Measurements from ENCODE around the gene MGP. TPM values are rescaled to one million over a fixed set of nuclear protein-coding genes. Genes with fewer than 3 reads are reported as not detected.

The MGP gene
- total and polyA plus RNA-seq, 2 of the 8 experiments (the other 6 are each of a cell fraction or from before 2014, with no cell fraction given) = not detected

DNA sequence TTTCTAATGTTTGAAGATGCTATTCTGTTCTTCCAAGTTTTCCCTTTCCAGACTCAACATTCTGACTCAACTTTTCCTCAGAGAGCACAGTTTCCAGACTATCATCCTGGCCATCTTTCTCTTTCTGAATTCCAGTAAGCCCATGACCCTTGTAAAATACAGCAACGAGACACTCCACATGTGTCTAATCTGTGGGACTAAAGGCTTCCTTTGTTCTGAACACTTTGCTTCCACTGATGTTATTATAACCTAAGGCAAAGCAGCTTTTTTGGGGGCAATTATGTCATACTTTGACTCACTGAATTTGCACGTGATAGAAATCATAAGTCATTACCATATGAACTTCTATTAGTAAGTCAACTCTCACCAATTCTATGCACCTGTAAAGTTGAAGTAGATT, 36.0 kb downstream of the MGP start:
- DNase-seq (ENCODE audit: low read depth in 1 of 2, low spot score in 2 of 2) = no peak
- Histone ChIP-seq H2BK20ac (ENCODE audit: low read length) (no peak overlapping the region), H2BK15ac (ENCODE audit: low read length) (no peak overlapping the region), H3K9ac (replicated peaks in 1 of 4; ENCODE audit: extremely low read depth in 1 of 4, low read depth in 3 of 4, low read length in 3 of 4) (no peak overlapping the region), H3K56ac (replicated peaks; ENCODE audit: insufficient read length, low read depth, low read length) (no peak overlapping the region), H3K79me1 (ENCODE audit: low read depth, low read length) (no peaks in the 10 kb centered on the region), H3K27ac (ENCODE audit: low read depth, low read length) (no peak overlapping the region), H3K23ac (ENCODE audit: insufficient read length) (no peak overlapping the region), H2AK5ac (ENCODE audit: low read depth, low read length) (no peak overlapping the region), H2BK120ac (replicated peaks; ENCODE audit: low read depth, low read length) (no peak overlapping the region), H2BK5ac (ENCODE audit: low read depth, low read length) (no peak overlapping the region), H3K14ac (ENCODE audit: insufficient read length) (no peak overlapping the region), H3K9me3 (ENCODE audit: insufficient read depth in 2 of 2, low read depth in 1 of 2, low read length in 1 of 2) (no peaks in the 10 kb centered on the region), H3K27me3 (replicated peaks in 1 of 4; ENCODE audit: control insufficient read depth in 3 of 4, extremely low read depth in 1 of 4, insufficient read depth in 3 of 4, low read length in 3 of 4) (no peaks in the 10 kb centered on the region), H3K36me3 (ENCODE audit: control insufficient read depth in 2 of 4, insufficient read depth in 4 of 4, low read length in 3 of 4) (no peaks in the 10 kb centered on the region), H3K18ac (ENCODE audit: extremely low read depth, low read length) (no peak overlapping the region), H3K4ac (replicated peaks; ENCODE audit: insufficient read length, low read depth, low read length) (no peak overlapping the region), H3K4me3 (ENCODE audit: extremely low read depth in 1 of 4, insufficient read depth in 2 of 4, low read depth in 3 of 4, low read length in 4 of 4) (no peak overlapping the region), H3K4me1 (replicated peaks in 1 of 4; ENCODE audit: control insufficient read depth in 3 of 4, insufficient read depth in 4 of 4, low read length in 3 of 4) (peaks cover 0 to 6% (median 0%) of the 10 kb centered on the region in 4 experiments; a peak in 2 of 7 replicates), H2BK12ac (ENCODE audit: low read depth, low read length) (no peak overlapping the region), H3K79me2 (ENCODE audit: control insufficient read depth in 1 of 2, insufficient read depth in 2 of 2, low read length in 2 of 2) (no peaks in the 10 kb centered on the region), H2AFZ (ENCODE audit: low read length) (no peak overlapping the region), H4K91ac (replicated peaks; ENCODE audit: insufficient read length, low read length) (no peak overlapping the region), H4K5ac (ENCODE audit: insufficient read length, low read depth, low read length) (no peak overlapping the region), H4K8ac (ENCODE audit: extremely low read depth, insufficient read depth, low read length) (no peak overlapping the region), H4K20me1 (replicated peaks in 1 of 2; ENCODE audit: control insufficient read depth in 1 of 2, insufficient read depth in 2 of 2, low read length in 2 of 2) (no peaks in the 10 kb centered on the region), H3K4me2 (ENCODE audit: insufficient read depth in 1 of 2, low read depth in 2 of 2, low read length in 2 of 2) (no peak overlapping the region), H3K23me2 (ENCODE audit: low read depth, low read length) (no peaks in the 10 kb centered on the region)
- no peak for TF ChIP-seq SP4 (IDR thresholded peaks at IDR 0.05; ENCODE audit: low read length)
- TF ChIP-seq RBBP5 (IDR thresholded peaks at IDR 0.05; ENCODE audit: borderline replicate concordance, low read depth, low read length) = no peak
- no peak for TF ChIP-seq SP2 (IDR thresholded peaks at IDR 0.05; ENCODE audit: low read length)
- TF ChIP-seq POU5F1 (IDR thresholded peaks at IDR 0.05; ENCODE audit: low read depth, low read length) = no peak
- no peak for TF ChIP-seq EGR1 (IDR thresholded peaks at IDR 0.05; ENCODE audit: borderline replicate concordance, low read depth, low read length)
- TF ChIP-seq RFX5 (IDR thresholded peaks at IDR 0.05; ENCODE audit: borderline replicate concordance, low read depth, low read length) = no peak
- TF ChIP-seq CHD2 (IDR thresholded peaks at IDR 0.05; ENCODE audit: low read length) = no peak
- no peak for FAIRE-seq
- 87% methylated on average over 2 of the region's 2 CpGs; no CpG with 5 or more reads in 1 of the 2 experiments for WGBS, 2 experiments (ENCODE audit: extremely low coverage in 1 of 2, insufficient coverage in 1 of 2, insufficient read length in 1 of 2, insufficient replicate concordance in 2 of 2, low coverage in 1 of 2, low lambda C conversion rate in 2 of 2, missing lambda C conversion rate in 1 of 2)
- ChIA-PET CTCF (ENCODE audit: partially characterized antibody) (interaction anchor here (0.6 to 6.7 kb wide), 5 partner anchors 42 to 225 kb away, joined by 3 to 116 read pairs (median 4); no protein-coding TSS in a partner anchor), POLR2A (ENCODE audit: partially characterized antibody) (interaction anchor here (0.6 kb wide), 1 partner anchor 843 kb away, joined by 3 read pairs; no protein-coding TSS in a partner anchor)

All from H1 (cell line).